HFF-Myc (cell line): ENCODE results near the gene DDAH1.
"Not testable (repeated sequence)": the region's sequence is repeated elsewhere in the genome, so short reads cannot be mapped to it uniquely, and the experiment has no call there.

Experiments used
- DNase-seq: peaks from one replicate; pipeline ENCODE4 v3.0.0-alpha.2; 2011; ENCODE audit warnings: low read depth; ENCODE audit errors: extremely low read depth
- H3K4me3 ChIP-seq: replicated peaks from 2 replicates; pipeline ENCODE4 v1.5.1; 2011; ENCODE audit warnings: low read depth, mild to moderate bottlenecking, control low read depth, low read length
- CTCF ChIP-seq: IDR thresholded peaks from 2 replicates; pipeline ENCODE4 v1.5.1; 2012; ENCODE audit warnings: mild to moderate bottlenecking, low read depth, low read length, control low read depth; ENCODE audit errors: missing control alignments

Gene DDAH1

GRCh38 chr1:85465099-85465785, at the start of gene DDAH1:
Gene DDAH1 (minus strand): TSS chr1:85465159. CDS start chr1:85465045, 114 bp downstream.
- DNase-seq: no peak
- peak within 1 kb of the TSS; percentile 88 for H3K4me3 ChIP-seq
- TF ChIP-seq CTCF: no peak

- not testable (repeated sequence) for DNase-seq
These were observed 49.0 kb upstream of the DDAH1 start for GRCh38 chr1:85513998-85514397.

GRCh38 chr1:85504417-85504816, 39.5 kb upstream of the DDAH1 start:
- no peak overlapping the region for H3K4me3 ChIP-seq
- DNase-seq: no peak
- TF ChIP-seq CTCF: no peak

More at GRCh38 chr1:85513998-85514397, 49.0 kb upstream of the DDAH1 start:
- not testable (repeated sequence) for H3K4me3 ChIP-seq

GRCh38 chr1:85502625-85503083, 37.7 kb upstream of the DDAH1 start:
- peak; percentile 46 for DNase-seq
- no peak overlapping the region for H3K4me3 ChIP-seq
- TF ChIP-seq CTCF: peak; percentile 70

GRCh38 chr1:85502171-85502570, 37.2 kb upstream of the DDAH1 start:
- H3K4me3 ChIP-seq: no peak overlapping the region
- DNase-seq: no peak
- TF ChIP-seq CTCF: no peak

GRCh38 chr1:85501355-85501898, 36.5 kb upstream of the DDAH1 start:
- TF ChIP-seq CTCF: no peak
- no peak for DNase-seq
- no peak overlapping the region for H3K4me3 ChIP-seq

- no peak for TF ChIP-seq CTCF
- no peak overlapping the region for H3K4me3 ChIP-seq
- DNase-seq: no peak
These were observed 32.1 kb upstream of the DDAH1 start for GRCh38 chr1:85496941-85497582.
